GM21723 (cell line): ENCODE measurements around the gene GJA9.

ENCODE experiments used
- ATAC-seq: cut with Tn5 transposase; IDR thresholded peaks from one replicate; pipeline ENCODE4 v1.9.1; 2021; ENCODE audit warnings: mild to moderate bottlenecking, moderate library complexity; ENCODE audit not compliant: unreplicated experiment

The GJA9 gene

GRCh38 chr1:38832370-38832734, 49.0 kb downstream of the GJA9 start:
- ATAC-seq = no peak

- no peak for ATAC-seq
Observed at GRCh38 chr1:38831731-38832369, 49.5 kb downstream of the GJA9 start.

GRCh38 chr1:38829368-38829767, 52.0 kb downstream of the GJA9 start:
- no peak for ATAC-seq

GRCh38 chr1:38827318-38827717, 54.1 kb downstream of the GJA9 start:
- no peak for ATAC-seq

GRCh38 chr1:38826886-38827285, 54.5 kb downstream of the GJA9 start:
- no peak for ATAC-seq

GRCh38 chr1:38826262-38826661, 55.1 kb downstream of the GJA9 start:
- ATAC-seq = no peak
